NCI-H2227 (cell line): ENCODE measurements around the gene FNDC1.
"Not testable (repeated sequence)": the region's sequence is repeated elsewhere in the genome, so short reads cannot be mapped to it uniquely, and the experiment has no call there.

Experiments used
- DNase-seq: peaks from one replicate; lab custom pipeline; 2025; ENCODE audit not compliant: unreplicated experiment; lab: John Stamatoyannopoulos, UW

The FNDC1 gene

DNA sequence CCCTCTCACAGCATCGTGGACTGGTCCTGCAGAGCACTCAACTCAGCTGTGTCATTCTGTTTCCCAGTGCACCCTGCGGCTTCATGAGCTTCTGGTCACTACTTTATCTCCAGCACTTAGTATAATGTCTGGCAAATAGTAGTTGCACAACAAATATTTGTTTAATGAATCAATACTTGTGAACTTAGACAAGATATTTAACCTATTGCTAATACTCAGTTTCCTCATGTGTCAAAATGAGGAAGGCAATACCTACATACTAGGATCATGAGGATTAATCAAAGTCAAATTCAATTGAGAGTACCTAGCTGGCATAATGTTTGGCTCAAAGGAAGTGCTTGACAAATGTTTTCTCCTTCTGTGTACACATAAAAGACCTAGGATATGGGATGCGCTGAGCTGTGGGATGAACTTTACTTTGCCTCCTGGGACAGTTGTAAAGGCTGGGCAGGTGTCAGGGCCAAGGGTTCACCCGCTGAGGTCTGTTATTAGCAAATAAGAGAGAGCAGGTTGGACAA is 86.3 kb downstream of the FNDC1 start:
- DNase-seq: no peak

DNA sequence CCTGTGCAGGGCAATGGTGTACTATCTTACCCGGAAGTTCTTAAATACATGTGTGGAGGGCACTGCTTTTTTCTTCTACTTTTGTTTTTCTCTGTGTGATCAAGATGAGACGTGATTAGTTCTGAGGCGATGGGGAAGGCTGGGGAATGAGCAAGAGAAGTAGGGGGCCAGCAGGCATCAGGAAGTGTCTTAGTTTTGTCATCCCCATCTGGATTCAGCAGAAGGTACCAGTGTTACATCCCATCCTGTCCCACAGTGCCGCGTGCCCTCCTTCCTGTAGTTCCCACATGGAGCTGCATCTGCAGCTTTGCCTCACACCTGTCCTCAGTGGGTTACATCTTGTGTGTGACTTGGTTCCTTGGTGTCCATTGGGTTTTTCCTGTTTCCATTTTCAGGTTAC is 86.9 kb downstream of the FNDC1 start:
- no peak for DNase-seq

DNA sequence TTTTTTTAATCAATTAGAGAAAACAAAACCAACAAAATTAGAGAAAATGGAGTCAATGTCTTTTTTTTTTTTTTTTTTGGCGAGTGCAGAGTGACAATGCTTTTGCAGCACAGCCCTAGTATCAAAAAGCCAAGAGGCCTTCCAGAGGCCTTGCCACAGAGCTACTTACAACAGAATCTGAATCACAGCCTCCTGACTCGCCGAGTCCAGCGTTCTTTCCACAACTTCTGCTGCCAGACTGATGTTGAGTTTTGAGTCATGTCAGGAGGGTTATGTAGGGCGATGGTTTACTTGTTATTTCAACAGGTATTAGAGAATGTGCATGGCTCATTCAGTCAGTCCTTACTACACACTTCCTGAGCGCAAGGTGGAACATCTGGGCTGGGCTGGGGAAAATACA is 88.6 kb downstream of the FNDC1 start:
- no peak for DNase-seq

DNA sequence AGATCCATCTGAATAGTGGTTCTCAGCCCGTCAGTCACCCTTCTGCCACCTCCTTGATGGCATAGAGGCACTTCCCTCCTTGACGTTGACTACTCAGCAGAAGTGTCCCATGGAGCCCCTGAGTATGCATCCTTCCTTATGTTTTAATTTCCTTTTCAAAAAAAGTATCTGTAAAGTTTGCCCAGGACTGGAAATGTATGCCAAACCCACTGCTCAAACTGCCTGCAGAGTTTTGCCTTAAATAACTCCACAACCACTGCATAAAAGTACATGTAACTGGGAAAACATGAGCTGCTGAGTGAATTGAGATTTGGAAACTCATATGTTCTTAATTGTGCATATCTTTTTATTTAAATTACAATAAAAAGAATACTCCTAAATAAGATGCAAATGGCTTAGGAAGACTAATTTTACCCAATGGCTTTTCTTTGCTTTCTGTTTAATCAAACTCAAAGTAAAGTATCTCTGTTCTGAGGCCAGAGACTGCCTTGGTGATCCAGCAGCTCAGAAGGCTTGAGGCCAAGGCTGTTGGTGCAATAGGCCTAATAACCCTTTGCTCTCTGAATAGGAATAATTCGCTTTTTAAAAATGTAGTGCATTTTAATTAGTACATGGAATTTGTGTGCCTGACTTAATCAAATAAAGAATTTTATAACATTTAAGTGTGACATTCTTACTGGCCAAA is 90.4 kb downstream of the FNDC1 start:
- no peak for DNase-seq

DNA sequence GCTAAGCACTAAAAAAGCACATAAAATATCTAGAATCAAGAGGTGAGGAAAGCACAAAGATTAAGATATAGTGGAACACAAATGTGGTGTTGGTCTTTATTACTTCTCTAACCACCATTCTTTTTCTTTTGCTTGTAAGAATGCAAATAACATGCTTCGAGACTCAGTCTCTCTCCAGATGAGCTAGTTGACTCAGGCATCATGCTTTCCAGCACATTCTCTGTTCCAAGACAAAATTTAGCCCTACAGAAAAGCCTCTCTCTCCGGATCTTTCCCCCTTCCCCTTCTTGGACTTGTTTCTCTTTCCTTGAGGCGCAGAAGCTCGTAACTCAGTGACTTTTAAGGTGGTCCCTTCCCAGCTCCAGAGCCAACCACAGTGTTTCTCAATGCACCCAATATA is 91.0 kb downstream of the FNDC1 start:
- DNase-seq: no peak

DNA sequence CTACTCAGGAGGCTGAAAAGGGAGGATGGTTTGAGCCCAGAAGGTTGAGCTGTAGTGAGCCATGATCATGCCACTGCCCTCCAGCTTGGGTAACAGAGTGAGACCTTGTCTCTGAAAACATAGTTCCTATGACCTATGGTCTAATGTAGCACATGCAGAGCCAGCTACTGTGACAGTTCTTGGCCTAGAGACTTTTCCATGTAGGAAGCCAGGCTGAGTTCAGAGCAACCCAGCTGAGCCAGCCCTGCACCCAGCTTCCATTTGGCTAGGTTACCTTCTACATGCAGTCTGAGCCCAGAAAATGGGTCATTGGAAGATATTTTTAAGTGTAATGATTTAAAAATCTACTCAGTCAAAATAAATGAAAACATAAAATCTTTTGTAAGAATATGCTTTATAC is 92.8 kb downstream of the FNDC1 start:
- no peak for DNase-seq

DNA sequence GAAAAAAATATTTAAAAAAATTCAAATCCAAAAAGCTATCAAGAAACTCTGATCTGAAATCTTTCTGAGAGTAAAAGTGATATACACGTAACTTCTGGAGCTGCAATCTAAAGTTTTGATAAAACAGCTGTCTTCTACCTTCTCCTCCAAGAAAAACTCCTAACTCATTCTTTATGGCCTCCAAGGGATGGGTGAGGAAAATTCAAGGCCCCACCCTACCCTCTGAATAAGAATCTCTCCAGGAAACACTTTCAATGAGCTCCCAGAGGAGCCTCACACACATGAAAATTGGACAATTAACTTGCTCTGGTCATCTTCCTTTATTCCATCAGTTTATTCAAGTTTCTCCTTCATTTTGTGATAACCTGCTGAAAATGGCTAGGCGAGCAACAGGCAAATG is 93.4 kb downstream of the FNDC1 start:
- DNase-seq: no peak

DNA sequence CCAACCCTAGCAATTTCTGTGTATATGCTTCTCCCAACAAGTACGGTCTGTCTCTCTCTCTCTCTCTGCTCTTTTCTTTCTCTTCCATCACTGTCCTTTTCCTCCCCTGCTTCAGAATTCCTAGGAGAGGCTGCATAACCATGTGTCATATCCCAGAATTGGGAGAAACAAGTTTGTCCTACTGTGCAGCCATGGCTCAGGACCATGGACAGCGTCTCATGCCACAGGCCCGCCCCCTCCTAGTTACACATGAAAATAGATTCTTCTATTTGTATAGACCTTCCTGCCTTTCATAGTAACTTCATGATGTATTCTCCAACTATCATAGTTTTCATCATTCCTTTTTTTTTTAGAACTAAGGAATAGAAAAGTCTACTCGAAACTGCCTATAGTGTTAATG is 98.0 kb downstream of the FNDC1 start:
- DNase-seq: no peak

DNA sequence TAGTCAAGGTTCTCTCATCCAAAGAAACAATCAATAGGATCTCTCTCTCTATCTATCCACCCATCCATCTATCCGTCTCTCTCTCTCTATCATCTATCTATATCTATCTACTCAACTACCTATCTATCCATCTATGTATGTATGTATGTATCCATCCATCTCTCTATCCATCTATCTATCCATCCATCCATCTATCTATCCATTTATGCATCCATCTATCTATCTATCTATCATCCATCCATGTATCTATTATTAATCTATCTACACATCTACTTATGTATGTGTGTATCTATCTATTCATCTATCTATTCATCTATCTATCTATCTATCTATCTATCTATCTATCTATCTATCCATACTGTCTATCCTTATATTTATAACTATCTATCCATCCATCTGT is 99.3 kb downstream of the FNDC1 start:
- no peak for DNase-seq

DNA sequence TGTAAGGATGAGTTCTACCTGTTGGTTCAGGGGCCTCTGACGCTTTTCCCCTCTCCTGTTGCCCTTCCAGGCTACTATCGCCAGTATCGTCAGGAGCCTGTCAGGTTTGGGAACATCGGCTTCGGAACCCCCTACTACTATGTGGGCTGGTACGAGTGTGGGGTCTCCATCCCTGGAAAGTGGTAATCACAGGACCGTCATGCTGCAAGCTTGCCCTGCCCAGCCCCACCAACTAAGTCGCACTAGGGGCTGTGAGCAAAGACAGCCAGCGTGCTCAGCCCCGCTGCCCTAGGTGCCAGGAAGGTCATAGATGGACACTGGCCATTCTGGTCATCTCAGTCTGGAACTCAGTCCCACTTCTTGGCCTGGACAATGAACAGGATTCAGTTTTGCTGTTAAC is 102.1 kb downstream of the FNDC1 start:
- DNase-seq: no peak

DNA sequence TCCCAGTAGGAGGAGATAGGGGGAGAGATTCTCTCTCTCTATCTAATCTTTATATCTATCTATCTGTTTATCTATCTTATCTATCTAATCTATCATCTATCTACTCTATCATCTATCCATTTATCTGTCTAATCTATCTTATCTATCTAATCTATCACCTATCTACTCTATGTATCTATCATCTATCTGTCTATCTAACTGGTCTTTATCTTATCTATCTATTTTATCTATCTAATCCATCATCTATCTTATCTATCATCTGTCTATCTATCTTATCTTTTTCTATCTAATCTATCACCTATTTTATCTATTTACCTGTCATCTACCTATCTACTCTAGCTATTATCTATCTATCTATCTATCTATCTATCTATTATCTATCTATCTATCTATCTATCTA is 109.4 kb downstream of the FNDC1 start:
- DNase-seq: no peak

DNA sequence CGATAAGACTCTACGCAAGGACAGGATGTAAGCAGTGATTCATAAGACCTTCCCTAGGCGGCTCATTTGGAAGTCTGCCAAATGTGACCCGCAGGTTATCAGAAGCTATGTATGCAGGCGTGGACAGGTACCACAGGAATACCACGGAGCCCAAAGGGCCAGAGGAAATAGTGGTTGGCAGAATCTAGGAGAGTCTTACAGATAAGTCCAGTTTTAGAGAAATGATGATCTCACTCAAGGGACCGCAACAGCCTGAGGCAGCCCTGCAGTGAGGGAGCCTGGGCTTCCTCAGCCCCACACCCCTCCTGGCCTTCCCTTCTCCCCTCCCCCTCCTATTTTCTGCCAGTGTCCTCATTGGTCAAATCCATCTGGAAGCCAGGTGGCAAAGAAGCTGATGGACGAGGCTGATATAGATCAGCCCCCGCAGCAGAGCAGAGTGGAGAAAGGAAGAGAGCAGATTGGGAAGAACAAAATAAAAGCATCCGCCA is 110.6 kb downstream of the FNDC1 start:
- DNase-seq: no peak

DNA sequence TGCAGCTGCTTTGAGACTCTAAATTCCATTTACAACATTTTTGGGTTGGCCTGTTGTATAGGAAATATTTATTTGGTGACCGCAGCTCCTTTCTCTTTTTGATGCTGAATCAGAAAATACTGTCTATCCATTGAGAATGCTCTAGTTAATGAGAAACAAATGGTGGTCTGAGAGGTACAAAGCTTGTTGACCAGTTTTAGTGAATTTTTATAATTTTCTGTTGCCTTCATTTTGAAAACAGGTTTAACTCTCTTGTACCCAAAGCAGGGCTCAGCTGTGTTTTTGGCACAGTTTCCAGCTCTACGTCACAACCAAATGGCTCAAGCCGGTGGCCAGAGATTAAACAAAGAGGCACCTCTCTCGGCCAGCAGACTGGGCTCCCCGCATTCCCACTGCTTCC is 113.2 kb downstream of the FNDC1 start:
- no peak for DNase-seq

DNA sequence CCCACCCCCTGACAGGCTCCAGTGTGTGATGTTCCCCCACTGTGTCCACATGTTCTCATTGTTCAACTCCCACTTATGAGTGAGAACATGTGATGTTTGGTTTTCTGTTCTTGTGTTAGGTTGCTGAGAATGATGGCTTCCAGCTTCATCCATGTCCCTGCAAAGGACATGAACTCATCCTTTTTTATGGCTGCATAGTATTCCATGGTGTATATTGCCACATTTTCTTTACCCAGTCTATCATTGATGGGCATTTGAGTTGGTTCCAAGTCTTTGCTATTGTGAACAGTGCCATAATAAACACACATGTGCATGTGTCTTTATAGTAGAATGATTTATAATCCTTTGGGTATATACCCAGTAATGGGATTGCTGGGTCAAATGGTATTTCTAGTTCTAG is 115.5 kb downstream of the FNDC1 start:
- DNase-seq: not testable (repeated sequence)

DNA sequence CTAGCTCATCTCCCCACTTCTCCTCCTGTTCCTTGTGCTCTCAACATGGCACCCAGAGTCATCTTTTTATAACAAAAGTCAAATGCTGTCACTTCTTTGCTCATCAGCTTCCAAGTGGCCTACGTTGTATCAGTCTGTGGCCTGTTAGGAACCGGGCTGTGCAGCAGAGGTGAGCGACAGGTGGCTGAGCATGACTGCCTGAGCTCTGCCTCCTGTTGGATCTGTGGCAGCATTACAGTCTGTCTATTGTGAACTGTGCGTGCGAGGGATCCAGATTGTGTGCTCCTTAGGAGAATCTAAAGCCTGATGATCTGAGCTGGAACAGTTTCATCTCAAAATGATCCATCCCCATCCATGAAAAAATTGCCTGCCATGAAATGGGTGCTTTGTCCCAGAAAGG is 129.6 kb downstream of the FNDC1 start:
- no peak for DNase-seq

DNA sequence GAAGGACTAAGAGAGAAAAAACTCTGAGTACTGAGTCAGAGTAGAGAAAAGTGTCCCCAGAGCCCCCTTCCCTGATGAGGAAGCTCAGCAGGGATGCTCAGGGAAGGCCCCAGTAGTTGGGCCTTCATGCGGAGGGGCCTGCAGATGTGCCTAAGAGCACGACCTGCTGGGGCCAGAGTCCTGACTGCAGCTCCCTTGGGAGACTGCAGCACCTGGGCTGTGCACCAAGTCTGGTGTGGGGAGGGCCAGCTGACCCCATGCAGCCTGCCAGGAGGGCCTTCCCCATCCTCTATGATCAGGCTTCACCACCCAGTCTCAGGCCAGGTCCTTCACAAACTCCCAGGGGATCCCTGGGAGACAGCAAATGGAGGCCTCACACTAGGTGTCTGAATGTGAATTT is 130.4 kb downstream of the FNDC1 start:
- no peak for DNase-seq

DNA sequence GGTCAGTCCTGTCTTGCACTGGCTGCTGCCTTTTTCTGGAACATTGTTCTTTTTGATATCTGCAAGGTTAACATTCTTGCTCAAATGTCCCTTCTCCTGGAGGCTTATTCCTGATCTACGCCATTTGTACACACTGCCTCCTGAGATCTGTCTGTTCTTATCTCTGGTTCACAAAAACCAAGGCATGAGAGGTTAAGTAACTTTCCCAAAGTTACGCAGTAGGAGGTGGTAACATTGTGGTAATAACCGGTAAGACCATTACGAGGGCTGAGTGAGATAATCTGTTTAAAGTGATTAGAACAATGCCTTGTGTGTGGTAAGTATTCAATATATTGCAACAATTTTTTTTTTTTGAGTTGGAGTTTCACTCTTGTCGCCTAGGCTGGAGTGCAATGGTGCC is 132.1 kb downstream of the FNDC1 start:
- no peak for DNase-seq

DNA sequence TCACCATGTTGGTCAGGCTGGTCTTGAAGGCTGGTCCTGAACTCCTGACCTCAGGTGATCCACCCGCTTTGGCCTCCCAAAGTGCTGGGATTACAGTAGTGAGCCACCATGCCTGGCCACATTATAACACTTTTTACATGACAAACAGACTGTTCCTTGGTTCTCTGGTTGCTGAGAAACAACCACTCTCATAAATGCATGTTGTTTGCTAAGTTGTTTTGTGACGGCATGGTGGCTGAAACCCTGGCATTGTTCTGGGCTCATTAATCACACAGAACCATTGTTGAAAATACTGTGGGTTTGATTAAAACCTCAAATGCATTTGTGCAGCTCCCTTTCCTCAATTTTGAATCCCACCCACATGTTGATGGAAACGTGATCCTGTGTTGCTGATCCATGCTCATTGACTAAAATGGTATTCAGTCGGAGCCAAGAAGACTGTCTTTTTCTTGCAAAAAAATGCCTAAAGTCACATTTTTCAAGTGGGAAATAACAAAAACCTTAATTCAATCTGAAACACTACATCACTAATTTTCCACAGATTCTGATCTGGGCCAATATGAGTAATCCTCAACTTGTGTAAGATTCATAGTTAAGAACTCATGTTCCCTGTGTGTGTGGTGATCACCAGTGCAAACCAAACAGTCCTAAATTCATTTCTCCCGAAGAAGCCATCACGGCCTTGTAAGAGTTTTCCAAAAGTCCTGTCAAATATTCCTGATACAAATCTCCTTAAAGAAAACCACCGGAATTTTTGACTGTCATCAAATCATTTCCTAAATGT is 132.8 kb downstream of the FNDC1 start:
- DNase-seq: no peak

DNA sequence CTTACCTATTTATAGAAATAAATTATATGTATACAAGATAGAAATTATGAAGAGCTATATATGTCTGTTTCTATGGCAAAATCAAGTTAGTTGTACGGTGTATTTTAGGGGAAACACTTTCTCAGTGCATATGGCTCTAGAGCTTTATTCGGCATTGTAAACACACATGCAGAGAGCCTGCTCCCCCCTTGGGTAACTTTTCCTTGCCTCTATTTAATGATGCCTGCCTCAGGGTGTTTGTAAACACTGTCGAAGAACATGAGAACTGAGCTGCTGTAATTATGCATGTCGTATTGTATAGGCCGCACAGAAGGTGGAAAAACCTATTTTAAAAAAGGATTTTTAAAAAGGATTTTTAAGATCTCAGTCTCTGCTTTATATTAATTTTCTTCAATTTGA is 133.4 kb downstream of the FNDC1 start:
- no peak for DNase-seq

DNA sequence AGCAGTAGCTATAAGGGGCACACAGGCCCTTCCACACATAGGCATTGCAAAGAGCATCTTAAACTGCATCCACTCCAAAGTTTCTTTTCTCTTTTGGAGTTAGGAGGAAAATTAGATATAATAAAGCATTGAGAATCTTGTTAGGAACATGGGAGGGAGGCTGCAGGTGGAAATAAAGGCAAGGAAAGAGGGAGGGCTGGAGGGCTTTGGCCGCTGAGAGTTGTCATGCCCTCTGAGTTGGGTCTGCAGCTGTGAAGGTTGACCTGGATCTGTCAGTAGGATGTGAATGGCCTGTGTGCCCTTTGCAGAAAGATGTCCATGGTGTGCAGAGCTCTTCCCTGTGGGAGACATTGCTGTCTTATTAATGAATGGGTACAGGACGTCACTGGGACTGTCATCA is 134.0 kb downstream of the FNDC1 start:
- no peak for DNase-seq

DNA sequence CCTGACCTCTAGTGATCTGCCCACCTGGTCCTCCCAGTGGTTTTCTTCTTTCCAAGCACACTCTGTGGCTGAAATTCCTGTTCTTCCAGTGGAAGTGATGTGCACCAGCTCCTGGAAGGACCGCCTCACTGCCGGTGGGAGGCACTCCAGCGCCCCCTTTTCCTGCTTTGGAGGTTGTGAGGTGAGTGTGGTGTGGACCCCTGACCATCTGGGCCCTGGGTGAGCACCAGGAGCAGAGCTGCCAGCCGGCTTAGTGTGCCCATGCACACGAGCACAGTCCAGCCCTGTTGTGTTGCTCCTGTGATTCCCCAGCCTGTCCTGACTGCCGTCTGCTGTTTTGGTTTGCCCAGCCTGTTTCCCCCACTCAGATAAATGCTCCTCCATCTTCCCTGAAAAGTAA is 134.6 kb downstream of the FNDC1 start:
- DNase-seq: no peak

DNA sequence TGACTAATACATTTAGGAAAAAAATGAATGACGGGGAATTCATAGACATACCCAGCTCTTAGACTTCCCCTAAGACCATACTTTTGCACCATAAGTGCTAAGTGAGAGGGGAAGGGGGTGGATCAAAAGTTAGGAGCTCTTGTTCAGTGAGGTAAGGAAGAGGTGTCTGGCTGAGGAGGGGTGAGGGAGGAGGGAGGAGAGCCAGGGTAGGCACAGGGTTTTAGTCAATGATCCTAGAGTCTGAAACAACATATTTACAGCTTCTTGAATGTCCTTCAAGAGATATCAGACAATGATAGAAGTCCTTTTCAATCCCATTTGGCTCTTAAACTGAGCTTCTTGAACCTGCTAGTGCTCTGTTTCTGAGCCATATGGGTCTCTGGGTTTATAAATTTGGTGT is 135.4 kb downstream of the FNDC1 start:
- no peak for DNase-seq

DNA sequence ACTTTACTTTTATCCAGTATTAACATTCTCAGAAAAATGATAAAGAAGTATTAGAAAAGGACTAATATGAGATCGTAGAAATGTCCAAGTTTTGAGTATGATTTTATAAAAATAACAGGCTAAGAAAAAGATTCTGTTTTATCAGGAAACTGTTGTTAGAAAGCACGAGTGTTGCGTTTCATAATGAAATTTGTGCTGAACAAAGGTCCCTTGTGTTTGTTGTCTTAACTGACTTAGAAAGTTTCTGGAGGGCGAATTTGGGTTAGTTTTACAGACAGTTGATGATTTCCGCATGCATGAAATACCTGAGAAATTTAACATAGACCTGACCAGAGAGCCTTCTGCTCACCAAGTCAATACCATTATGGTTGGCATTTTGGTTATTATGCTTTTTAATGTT is 136.0 kb downstream of the FNDC1 start:
- DNase-seq: no peak
